Astrocyte (in vitro differentiated cells and primary cell): ENCODE measurements around the gene ANKRD13C.

Source experiments
- CTCF ChIP-seq: IDR thresholded peaks from 2 replicates; pipeline ENCODE4 v1.5.1; 2011; ENCODE audit warnings: low read depth, mild to moderate bottlenecking, inconsistent platforms, low read length, moderate library complexity; ENCODE audit not compliant: insufficient read depth
- EZH2 ChIP-seq: IDR thresholded peaks from 2 replicates; pipeline ENCODE4 v1.6.1; 2012; ENCODE audit warnings: mild to moderate bottlenecking, low read length, inconsistent platforms; ENCODE audit not compliant: insufficient read depth

GRCh38 chr1:70361727-70362398 lies 7.3 kb upstream of the ANKRD13C start:
- TF ChIP-seq CTCF (no peak), EZH2 (no peak)
